SJCRH30 (cell line): ENCODE results near the gene SNORC. TPM values are rescaled to one million over a fixed set of nuclear protein-coding genes. Genes with fewer than 3 reads are reported as not detected.
"Not testable (repeated sequence)": the region's sequence is repeated elsewhere in the genome, so short reads cannot be mapped to it uniquely, and the experiment has no call there.

Experiments used
- DNase-seq, 2 experiments: peaks; one replicate each; pipeline ENCODE4 v3.0.0-alpha.2; 2015 to 2020
- H3K27ac ChIP-seq: fragments of 250-450 bp; sonication (Bioruptor Pico); 2 replicates; pipeline ENCODE4 v1.5.1; 2020; ENCODE audit warnings: mild to moderate bottlenecking, moderate library complexity
- H3K27me3 ChIP-seq: fragments of 250-450 bp; sonication (Bioruptor Pico); 2 replicates; pipeline ENCODE4 v1.5.1; 2020; ENCODE audit warnings: mild to moderate bottlenecking, moderate library complexity
- H3K36me3 ChIP-seq: fragments of 250-450 bp; sonication (Bioruptor Pico); 2 replicates; pipeline ENCODE4 v1.5.1; 2020; ENCODE audit warnings: mild to moderate bottlenecking, moderate library complexity
- H3K4me1 ChIP-seq: fragments of 250-450 bp; sonication (Bioruptor Pico); 2 replicates; pipeline ENCODE4 v1.5.1; 2020; ENCODE audit warnings: mild to moderate bottlenecking, moderate library complexity
- H3K4me3 ChIP-seq: fragments of 250-450 bp; sonication (Bioruptor Pico); 2 replicates; pipeline ENCODE4 v1.5.1; 2020; ENCODE audit warnings: mild to moderate bottlenecking, moderate library complexity
- H3K9me3 ChIP-seq: fragments of 250-450 bp; sonication (Bioruptor Pico); replicated peaks from 2 replicates; pipeline ENCODE4 v1.5.1; 2020; ENCODE audit warnings: mild to moderate bottlenecking, moderate library complexity
- total RNA-seq: library from RNA; depleted of rRNA; stranded (reverse); fragments of >200 nt; shearing (Covaris generic); gene quantifications from 2 replicates; pipeline ENCODE4 v1.2.3, GENCODE V29; 2014; rRNA removed

SNORC gene
- 0.33 and 0.75 TPM in 2 replicates for total RNA-seq

GRCh38 chr2:232870018-232870765 lies at the start of gene SNORC:
TSS of gene SNORC (plus strand) at chr2:232870264. CDS start at chr2:232870342, 78 bp downstream.
- H3K27me3 ChIP-seq, result no peaks in the 10 kb centered on the region
- H3K4me1 ChIP-seq, result peaks cover 2% of the 10 kb centered on the region; the same call in 1 of the 2 replicates
- H3K4me3 ChIP-seq, result no peak within 1 kb of the TSS
- DNase-seq, result no peak
- no peaks in the 10 kb centered on the region for H3K9me3 ChIP-seq
- no peak within 1 kb of the TSS for H3K27ac ChIP-seq
- no peaks in the 10 kb centered on the region for H3K36me3 ChIP-seq

GRCh38 chr2:232829988-232830387 lies 40.1 kb upstream of the SNORC start:
- H3K9me3 ChIP-seq, result no peaks in the 10 kb centered on the region
- H3K4me1 ChIP-seq, result no peaks in the 10 kb centered on the region; the same call in 1 of the 2 replicates
- no peaks in the 10 kb centered on the region for H3K27me3 ChIP-seq
- no peak for DNase-seq
- no peak overlapping the region for H3K27ac ChIP-seq
- no peak overlapping the region for H3K4me3 ChIP-seq
- peaks cover 65% of the 10 kb centered on the region for H3K36me3 ChIP-seq

GRCh38 chr2:232831496-232831895 lies 38.6 kb upstream of the SNORC start:
- Histone ChIP-seq H3K36me3 (peaks cover 59% of the 10 kb centered on the region), H3K27me3 (no peaks in the 10 kb centered on the region), H3K9me3 (no peaks in the 10 kb centered on the region), H3K4me3 (no peak overlapping the region), H3K4me1 (no peaks in the 10 kb centered on the region; the same call in 1 of the 2 replicates), H3K27ac (no peak overlapping the region)
- no peak for DNase-seq

GRCh38 chr2:232833830-232834229 lies 36.2 kb upstream of the SNORC start:
- Histone ChIP-seq H3K4me3 (no peak overlapping the region), H3K4me1 (no peaks in the 10 kb centered on the region; the same call in 1 of the 2 replicates), H3K36me3 (peaks cover 62% of the 10 kb centered on the region), H3K27me3 (no peaks in the 10 kb centered on the region), H3K27ac (no peak overlapping the region), H3K9me3 (no peaks in the 10 kb centered on the region)
- no peak for DNase-seq

- Histone ChIP-seq H3K4me3 (no peak overlapping the region), H3K36me3 (peaks cover 66% of the 10 kb centered on the region), H3K9me3 (no peaks in the 10 kb centered on the region), H3K27ac (no peak overlapping the region), H3K27me3 (no peaks in the 10 kb centered on the region), H3K4me1 (no peaks in the 10 kb centered on the region; the same call in 1 of the 2 replicates)
- peak; percentile 14 to 48 for DNase-seq
These were observed 34.3 kb upstream of the SNORC start for GRCh38 chr2:232835687-232836208.

- Histone ChIP-seq H3K4me1 (no peaks in the 10 kb centered on the region; the same call in 1 of the 2 replicates), H3K27me3 (no peaks in the 10 kb centered on the region), H3K36me3 (peaks cover 67% of the 10 kb centered on the region)
These were observed 33.1 kb upstream of the SNORC start for GRCh38 chr2:232836934-232837333.

GRCh38 chr2:232838406-232838874 lies 31.6 kb upstream of the SNORC start:
- Histone ChIP-seq H3K9me3 (no peaks in the 10 kb centered on the region), H3K4me3 (no peak overlapping the region), H3K4me1 (no peaks in the 10 kb centered on the region; the same call in 1 of the 2 replicates), H3K27ac (no peak overlapping the region), H3K36me3 (peaks cover 62% of the 10 kb centered on the region), H3K27me3 (no peaks in the 10 kb centered on the region)
- no peak for DNase-seq

More at GRCh38 chr2:232836934-232837333, 33.1 kb upstream of the SNORC start:
- Histone ChIP-seq H3K4me3 (no peak overlapping the region), H3K9me3 (no peaks in the 10 kb centered on the region), H3K27ac (no peak overlapping the region)
- no peak for DNase-seq

GRCh38 chr2:232839411-232840079 lies 30.5 kb upstream of the SNORC start:
- H3K27ac ChIP-seq, result no peak overlapping the region
- H3K36me3 ChIP-seq, result peaks cover 61% of the 10 kb centered on the region
- no peaks in the 10 kb centered on the region for H3K27me3 ChIP-seq

GRCh38 chr2:232842689-232843088 lies 27.4 kb upstream of the SNORC start:
- Histone ChIP-seq H3K36me3 (peaks cover 72% of the 10 kb centered on the region), H3K4me3 (no peak overlapping the region), H3K27ac (no peak overlapping the region), H3K9me3 (no peaks in the 10 kb centered on the region), H3K27me3 (no peaks in the 10 kb centered on the region), H3K4me1 (no peaks in the 10 kb centered on the region)
- DNase-seq, result no peak

More at GRCh38 chr2:232839411-232840079, 30.5 kb upstream of the SNORC start:
- H3K4me3 ChIP-seq, result no peak overlapping the region
- no peaks in the 10 kb centered on the region for H3K9me3 ChIP-seq
- no peak for DNase-seq
- H3K4me1 ChIP-seq, result no peaks in the 10 kb centered on the region; the same call in 1 of the 2 replicates

GRCh38 chr2:232843834-232844233 lies 26.2 kb upstream of the SNORC start:
- peaks cover 77% of the 10 kb centered on the region for H3K36me3 ChIP-seq
- no peak overlapping the region for H3K4me3 ChIP-seq
- H3K27ac ChIP-seq, result no peak overlapping the region
- no peak for DNase-seq
- no peaks in the 10 kb centered on the region for H3K9me3 ChIP-seq
- H3K4me1 ChIP-seq, result no peaks in the 10 kb centered on the region
- no peaks in the 10 kb centered on the region for H3K27me3 ChIP-seq

- Histone ChIP-seq H3K4me1 (no peaks in the 10 kb centered on the region), H3K27me3 (no peaks in the 10 kb centered on the region), H3K9me3 (no peaks in the 10 kb centered on the region), H3K4me3 (no peak overlapping the region), H3K27ac (no peak overlapping the region), H3K36me3 (peaks cover 67% of the 10 kb centered on the region)
- DNase-seq, result no peak
These were observed 24.0 kb upstream of the SNORC start for GRCh38 chr2:232846055-232846454.

- H3K27ac ChIP-seq, result no peak overlapping the region
- DNase-seq, result no peak
- no peak overlapping the region for H3K4me3 ChIP-seq
- peaks cover 15% of the 10 kb centered on the region for H3K4me1 ChIP-seq
- no peaks in the 10 kb centered on the region for H3K9me3 ChIP-seq
- peaks cover 50% of the 10 kb centered on the region for H3K36me3 ChIP-seq
- no peaks in the 10 kb centered on the region for H3K27me3 ChIP-seq
These were observed 20.0 kb upstream of the SNORC start for GRCh38 chr2:232850039-232850438.

GRCh38 chr2:232852081-232852480 lies 18.0 kb upstream of the SNORC start:
- H3K27me3 ChIP-seq, H3K9me3 ChIP-seq, DNase-seq, H3K27ac ChIP-seq, H3K4me3 ChIP-seq: not testable (repeated sequence)
- Histone ChIP-seq H3K36me3 (peaks cover 51% of the 10 kb centered on the region), H3K4me1 (peaks cover 24% of the 10 kb centered on the region)

- no peaks in the 10 kb centered on the region for H3K27me3 ChIP-seq
- no peaks in the 10 kb centered on the region for H3K9me3 ChIP-seq
- H3K36me3 ChIP-seq, result peaks cover 53% of the 10 kb centered on the region
- H3K4me1 ChIP-seq, result peaks cover 26% of the 10 kb centered on the region
- no peak overlapping the region for H3K27ac ChIP-seq
- no peak for DNase-seq
- no peak overlapping the region for H3K4me3 ChIP-seq
These were observed 17.4 kb upstream of the SNORC start for GRCh38 chr2:232852676-232853075.

GRCh38 chr2:232854082-232854481 lies 16.0 kb upstream of the SNORC start:
- peak; percentile 77 to 84 for DNase-seq
- H3K4me1 ChIP-seq, result peaks cover 26% of the 10 kb centered on the region
- H3K27ac ChIP-seq, result no peak overlapping the region

More at GRCh38 chr2:232854082-232854481, 16.0 kb upstream of the SNORC start:
- H3K9me3 ChIP-seq, result no peaks in the 10 kb centered on the region
- no peaks in the 10 kb centered on the region for H3K27me3 ChIP-seq
- H3K36me3 ChIP-seq, result peaks cover 55% of the 10 kb centered on the region
- H3K4me3 ChIP-seq, result no peak overlapping the region
